GM12892 (cell line): Measurements from ENCODE around the gene P3H2. TPM values are rescaled to one million over a fixed set of nuclear protein-coding genes. Genes with fewer than 3 reads are reported as not detected.
"Not testable (repeated sequence)": the region's sequence is repeated elsewhere in the genome, so short reads cannot be mapped to it uniquely, and the experiment has no call there.

Experiments used
- DNase-seq: peaks from one replicate; pipeline ENCODE4 v3.0.0; 2011; ENCODE audit not compliant: insufficient read length
- FAIRE-seq: peaks from 2 replicates; lab custom pipeline; 2011; peaks lifted over from hg19 to GRCh38; lab: Jason Lieb, UNC
- POLR2A ChIP-seq: IDR thresholded peaks from 2 replicates; pipeline ENCODE4 v1.6.1; 2011; ENCODE audit warnings: low read depth, low read length, control low read depth
- POLR2AphosphoS5 ChIP-seq: IDR thresholded peaks from 2 replicates; pipeline ENCODE4 v1.6.1; 2011; ENCODE audit warnings: low read depth, low read length, control low read depth
- TAF1 ChIP-seq: IDR thresholded peaks from 2 replicates; pipeline ENCODE4 v1.6.1; 2011; ENCODE audit warnings: low read depth, mild to moderate bottlenecking, control low read depth, low read length, borderline replicate concordance
- polyA plus RNA-seq: library from polyadenylated mRNA; unstranded; fragments of >200 nt; gene quantifications from one replicate; pipeline ENCODE4 v1.2.1, GENCODE V29; 2012; ENCODE audit warnings: missing spikeins, inconsistent platforms; ENCODE audit not compliant: missing spikeins

The P3H2 gene
- 125 TPM for polyA plus RNA-seq

GRCh38 chr3:190120269-190121060 lies at the start of gene P3H2:
TSS of gene P3H2 (minus strand) at chr3:190120897. CDS start at chr3:190120731, 166 bp downstream.
- FAIRE-seq (peak; percentile 87), DNase-seq (peak; percentile 72)
- TF ChIP-seq TAF1, result peak; percentile 84; the same call in 1 of the 2 replicates
- peak; percentile 85 for TF ChIP-seq POLR2A
- TF ChIP-seq POLR2AphosphoS5, result peak; percentile 82

- FAIRE-seq (peak; percentile 40), DNase-seq (no peak)
- no peak for TF ChIP-seq TAF1
- no peak for TF ChIP-seq POLR2A
- TF ChIP-seq POLR2AphosphoS5, result no peak
These were observed 49.2 kb upstream of the P3H2 start for GRCh38 chr3:190169877-190170276.

- FAIRE-seq, result peak; percentile 87
- TF ChIP-seq POLR2AphosphoS5, result no peak
- no peak for TF ChIP-seq TAF1
- no peak for TF ChIP-seq POLR2A
- no peak for DNase-seq
These were observed 48.5 kb upstream of the P3H2 start for GRCh38 chr3:190169243-190169642.

GRCh38 chr3:190167936-190168680 lies 47.4 kb upstream of the P3H2 start:
- DNase-seq, result no peak
- TF ChIP-seq POLR2A (no peak), POLR2AphosphoS5 (no peak), TAF1 (no peak)
- peak; percentile 76 for FAIRE-seq

GRCh38 chr3:190166948-190167347 lies 46.3 kb upstream of the P3H2 start:
- TF ChIP-seq POLR2AphosphoS5 (no peak), TAF1 (no peak), POLR2A (no peak)
- DNase-seq, result no peak
- no peak for FAIRE-seq

- DNase-seq (no peak), FAIRE-seq (no peak)
These were observed 44.6 kb upstream of the P3H2 start for GRCh38 chr3:190165253-190165652.

GRCh38 chr3:190162013-190162412 lies 41.3 kb upstream of the P3H2 start:
- FAIRE-seq, DNase-seq: not testable (repeated sequence)

More at GRCh38 chr3:190165253-190165652, 44.6 kb upstream of the P3H2 start:
- TF ChIP-seq POLR2AphosphoS5 (no peak), TAF1 (no peak), POLR2A (no peak)

GRCh38 chr3:190159902-190160435 lies 39.3 kb upstream of the P3H2 start:
- TF ChIP-seq TAF1, result no peak
- TF ChIP-seq POLR2AphosphoS5, result no peak
- TF ChIP-seq POLR2A, result no peak
- no peak for DNase-seq
- no peak for FAIRE-seq

GRCh38 chr3:190158261-190158660 lies 37.6 kb upstream of the P3H2 start:
- no peak for FAIRE-seq
- DNase-seq, result no peak
- TF ChIP-seq TAF1 (no peak), POLR2AphosphoS5 (no peak), POLR2A (no peak)

GRCh38 chr3:190155752-190156151 lies 35.1 kb upstream of the P3H2 start:
- no peak for TF ChIP-seq POLR2A
- no peak for TF ChIP-seq POLR2AphosphoS5
- no peak for TF ChIP-seq TAF1
- no peak for DNase-seq

GRCh38 chr3:190150681-190151080 lies 30.0 kb upstream of the P3H2 start:
- FAIRE-seq, result peak; percentile 17
- DNase-seq, result no peak

More at GRCh38 chr3:190155752-190156151, 35.1 kb upstream of the P3H2 start:
- FAIRE-seq, result peak; percentile 50

GRCh38 chr3:190149830-190150619 lies 29.3 kb upstream of the P3H2 start:
- not testable (repeated sequence) for FAIRE-seq, DNase-seq

More at GRCh38 chr3:190150681-190151080, 30.0 kb upstream of the P3H2 start:
- TF ChIP-seq TAF1 (no peak), POLR2A (no peak), POLR2AphosphoS5 (no peak)

- DNase-seq, FAIRE-seq: not testable (repeated sequence)
These were observed 24.1 kb upstream of the P3H2 start for GRCh38 chr3:190144793-190145192.
